Activated gamma-delta T cell treated with Interleukin-2 at 50 U/mL for 16 hours (primary cell): ENCODE measurements around the gene MANSC4.
A peak's percentile ranks its signal among the peaks of the same experiment; 100 is the strongest.

Experiments used
- DNase-seq: peaks from one replicate; pipeline ENCODE4 v3.0.0-alpha.2; 2020

Gene MANSC4

GRCh38 chr12:27779920-27780611, at the start of gene MANSC4, which contains the start of gene KLHL42:
Gene MANSC4, minus strand, starts transcription at chr12:27780236. Its CDS starts 8,960 bp downstream, at chr12:27771276.
Gene KLHL42, plus strand, starts transcription at chr12:27780233. Its CDS starts 98 bp downstream, at chr12:27780331.
- peak; percentile 64 for DNase-seq

DNA sequence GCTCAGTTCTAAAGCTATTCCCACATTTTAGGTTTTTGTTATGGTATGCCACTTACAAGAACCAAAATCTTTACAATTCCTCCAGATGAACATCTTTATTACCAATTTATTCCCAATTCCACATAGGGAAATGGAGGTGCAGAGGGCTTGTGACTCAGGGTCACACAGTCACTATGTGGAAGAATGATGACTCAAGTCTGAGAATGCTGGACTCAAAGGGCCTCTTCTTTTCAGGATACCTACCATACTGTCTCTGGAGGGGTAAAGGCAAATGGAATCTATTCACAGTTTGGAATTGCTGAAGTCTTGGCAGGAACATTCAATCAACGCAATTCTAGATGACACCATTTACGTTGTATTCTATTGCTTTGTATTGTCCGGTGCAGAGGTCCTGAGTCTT, 48.2 kb upstream of the MANSC4 start:
- no peak for DNase-seq

DNA sequence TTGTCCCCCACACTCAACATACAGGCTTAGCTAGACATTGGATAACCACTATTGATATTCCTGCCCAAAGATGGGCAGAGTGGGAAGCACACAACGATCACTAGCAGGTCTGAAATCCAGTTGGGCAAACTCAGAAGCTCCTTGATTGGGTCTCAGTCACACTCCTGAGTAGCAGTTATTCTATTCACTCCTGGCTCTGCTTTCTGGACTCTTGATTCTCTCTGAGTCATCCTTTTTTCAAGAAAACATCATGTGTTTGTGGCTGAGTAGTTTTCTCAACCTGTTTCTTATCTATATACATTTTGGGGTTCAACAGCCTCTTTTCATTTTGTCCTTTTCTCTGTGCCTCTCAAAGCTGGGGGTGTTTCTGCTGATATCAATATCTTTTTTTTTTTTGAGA, 46.0 kb upstream of the MANSC4 start:
- DNase-seq, result no peak

GRCh38 chr12:27824126-27824842, 44.2 kb upstream of the MANSC4 start:
- DNase-seq, result no peak

DNA sequence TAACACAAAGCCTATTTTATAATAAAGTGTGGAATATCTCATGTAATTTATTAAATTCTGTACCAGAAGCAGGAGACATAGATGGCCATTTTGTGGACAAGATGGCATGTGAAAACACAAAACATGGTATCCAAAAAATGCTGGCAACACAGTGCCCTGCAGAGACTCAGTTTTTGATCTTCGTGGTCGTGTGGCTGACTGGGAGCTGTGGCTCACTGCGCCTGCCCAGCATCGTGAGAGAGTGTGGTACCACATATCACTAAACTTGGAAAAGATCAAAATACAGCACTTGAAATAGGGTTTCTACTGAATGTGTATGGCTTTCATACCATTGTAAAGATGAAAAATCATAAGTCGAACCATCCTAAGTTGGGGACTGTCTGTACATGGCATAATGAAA, 43.0 kb upstream of the MANSC4 start:
- DNase-seq, result no peak

GRCh38 chr12:27822076-27822712, 42.2 kb upstream of the MANSC4 start:
- peak; percentile 41 for DNase-seq

- DNase-seq, result peak; percentile 14
Measured at GRCh38 chr12:27821259-27821973, 41.4 kb upstream of the MANSC4 start.

DNA sequence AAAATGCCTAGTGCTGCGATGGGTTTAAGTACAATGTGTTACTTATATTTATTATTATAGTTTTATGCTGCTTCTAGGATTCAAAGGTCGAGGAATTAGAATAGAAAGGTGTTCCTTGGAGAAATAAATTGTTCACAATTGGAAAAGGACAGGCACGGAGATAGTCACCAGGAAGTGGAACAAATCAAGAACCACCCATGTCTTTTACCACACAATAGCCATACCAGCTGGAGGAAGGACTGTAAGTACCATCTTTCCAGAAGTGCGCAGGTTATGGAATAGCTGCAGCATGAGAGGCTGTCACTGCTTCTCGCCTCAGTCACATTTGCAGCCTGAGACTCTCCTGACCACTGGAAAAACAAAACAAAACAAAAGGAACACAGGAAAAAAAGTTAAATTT, 40.5 kb upstream of the MANSC4 start:
- no peak for DNase-seq

DNA sequence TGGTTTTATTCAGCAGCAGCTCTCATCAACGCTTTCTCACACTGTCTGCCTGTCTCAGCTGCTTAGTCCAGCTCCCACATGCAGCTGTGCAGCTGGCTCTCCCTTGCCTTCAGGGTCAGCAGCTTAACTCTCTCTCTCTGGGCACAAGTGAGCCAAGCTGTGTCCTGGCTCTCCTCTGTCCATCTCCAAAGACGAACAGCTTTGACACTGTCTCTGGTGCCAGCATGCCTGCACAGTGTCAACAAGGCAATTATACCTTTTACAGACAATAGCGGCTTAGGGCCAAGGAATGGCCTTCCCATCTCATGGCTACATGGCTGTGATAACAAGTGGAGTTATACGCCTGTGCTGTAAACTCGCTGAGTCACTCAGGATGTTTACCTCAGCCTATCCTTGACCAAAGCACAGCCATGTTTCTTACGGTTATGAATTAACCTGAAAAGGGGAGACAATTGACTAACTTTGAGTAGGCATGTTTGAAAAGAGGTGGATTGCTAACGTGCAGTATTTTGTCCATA, 38.4 kb upstream of the MANSC4 start:
- no peak for DNase-seq

GRCh38 chr12:27817766-27818165, 37.7 kb upstream of the MANSC4 start:
- DNase-seq, result no peak

DNA sequence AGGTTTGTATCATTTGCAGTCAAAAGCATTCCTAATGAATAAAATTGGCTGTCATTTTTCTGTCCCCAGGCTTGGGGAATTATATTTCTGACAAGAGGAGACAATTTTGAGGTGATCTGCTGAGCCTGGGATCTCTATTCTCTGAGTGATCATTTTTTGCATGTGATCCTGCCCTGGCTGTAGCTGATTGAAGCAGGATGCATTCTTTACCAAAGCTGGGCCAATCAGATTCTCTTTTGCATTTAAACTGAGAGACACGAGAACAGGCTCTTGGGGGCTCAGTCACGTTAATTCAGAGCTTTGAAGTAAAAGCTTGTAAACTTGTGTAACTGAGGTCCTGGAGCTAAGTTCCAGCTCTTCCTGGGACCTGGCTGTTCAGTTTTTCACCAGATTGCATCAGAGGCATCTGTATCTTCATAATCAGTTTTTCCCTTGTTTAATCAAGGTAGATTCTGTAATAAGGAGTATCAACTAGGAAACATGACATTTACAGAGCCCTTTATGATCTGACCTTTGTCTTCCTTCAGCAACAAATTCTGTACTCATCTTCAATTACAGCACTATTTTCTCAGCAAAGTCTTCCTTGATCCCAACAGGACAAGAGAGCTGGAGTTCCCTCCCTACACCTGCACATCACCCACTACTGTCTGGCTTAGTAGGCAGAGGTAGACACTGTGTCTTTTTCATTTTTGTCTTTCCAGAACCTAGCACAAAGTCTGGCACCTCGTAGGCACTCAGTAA, 35.0 kb upstream of the MANSC4 start:
- no peak for DNase-seq

DNA sequence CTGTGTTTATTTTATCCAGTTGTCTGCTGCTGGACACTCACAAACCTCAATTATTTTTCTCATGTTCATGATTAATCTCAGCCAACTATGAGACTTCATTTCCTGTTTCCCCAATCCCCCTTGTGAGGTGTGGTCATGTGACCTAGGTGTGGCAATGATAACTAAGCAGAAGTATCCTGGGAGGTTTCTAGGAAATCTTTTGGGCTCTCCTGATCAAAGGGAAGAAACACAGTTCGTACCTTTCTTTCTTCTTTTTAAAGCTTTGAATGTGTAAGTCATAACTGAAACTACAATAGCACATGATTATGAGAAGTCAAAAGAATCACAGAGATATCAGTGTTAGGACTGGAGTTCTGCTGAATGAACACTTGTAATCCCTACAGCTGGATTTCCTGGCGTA, 34.4 kb upstream of the MANSC4 start:
- no peak for DNase-seq

DNA sequence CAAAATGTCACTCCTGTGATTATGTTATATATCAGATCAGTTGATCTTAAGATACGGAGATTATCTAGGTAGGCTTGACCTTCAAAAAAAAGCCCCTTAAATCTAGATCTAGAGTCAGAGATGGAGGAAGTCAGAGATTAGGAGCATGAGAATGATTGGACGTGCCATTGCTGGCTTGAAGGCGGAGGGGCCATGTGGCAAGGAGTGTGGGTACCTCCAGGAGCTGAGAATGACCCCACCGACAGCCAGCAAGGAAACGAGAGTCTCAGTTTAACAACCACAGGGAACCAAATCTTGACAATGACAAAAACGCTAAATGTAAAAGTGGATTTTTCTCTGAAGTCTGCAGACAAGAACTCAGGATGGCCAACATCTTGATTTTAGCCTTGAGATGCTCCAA, 32.5 kb upstream of the MANSC4 start:
- no peak for DNase-seq

- DNase-seq, result no peak
Measured at GRCh38 chr12:27810756-27811155, 30.7 kb upstream of the MANSC4 start.

DNA sequence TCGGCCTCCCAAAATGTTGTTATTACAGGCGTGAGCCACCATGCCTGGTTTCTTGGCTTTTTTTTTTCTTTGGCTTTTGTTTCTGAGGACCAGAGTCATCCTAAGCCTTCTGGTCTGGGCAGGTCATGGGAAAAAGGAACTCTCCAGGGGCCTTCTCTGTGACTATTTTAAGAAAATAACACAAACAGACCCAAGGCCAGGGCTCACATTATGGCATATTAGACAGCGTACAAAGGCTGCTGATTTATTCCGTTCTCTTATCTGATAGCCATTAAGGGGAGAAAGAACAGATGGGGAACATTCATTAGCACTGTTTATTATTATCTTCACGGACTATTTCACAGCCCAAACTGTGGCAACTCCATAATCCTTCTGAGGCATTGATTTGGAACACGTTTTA, 28.8 kb upstream of the MANSC4 start:
- DNase-seq, result no peak

DNA sequence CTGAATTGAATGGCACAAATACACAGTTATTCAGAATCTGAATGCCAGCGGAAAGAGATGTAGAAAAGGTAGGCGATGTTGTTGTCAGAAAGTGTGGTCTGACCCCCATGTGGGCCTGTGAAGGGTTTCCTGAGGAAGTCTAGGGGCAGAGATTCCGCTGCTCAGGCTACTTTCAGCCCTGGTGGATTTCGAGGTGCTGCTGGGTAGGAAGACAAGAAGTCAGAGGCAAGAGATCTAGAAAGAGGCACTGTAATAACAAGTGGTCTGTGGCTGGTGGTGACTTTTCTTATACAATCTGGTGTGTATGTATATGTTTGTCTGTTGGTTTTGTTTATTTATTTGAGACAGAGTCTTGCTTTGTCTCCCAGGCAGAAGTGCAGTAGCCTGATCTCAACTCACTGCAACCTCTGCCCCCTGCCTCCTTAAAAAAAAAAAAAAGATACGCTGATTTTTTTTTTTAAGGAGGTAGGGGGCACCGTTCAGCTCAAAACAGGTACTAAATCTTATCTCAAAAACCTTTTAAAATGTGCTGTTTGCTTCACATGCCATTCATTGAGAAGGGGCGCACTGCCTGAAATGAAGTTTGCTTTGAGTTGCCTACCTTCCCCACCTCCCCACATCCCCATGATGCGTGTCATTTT, 27.1 kb upstream of the MANSC4 start:
- DNase-seq, result peak; percentile 25

DNA sequence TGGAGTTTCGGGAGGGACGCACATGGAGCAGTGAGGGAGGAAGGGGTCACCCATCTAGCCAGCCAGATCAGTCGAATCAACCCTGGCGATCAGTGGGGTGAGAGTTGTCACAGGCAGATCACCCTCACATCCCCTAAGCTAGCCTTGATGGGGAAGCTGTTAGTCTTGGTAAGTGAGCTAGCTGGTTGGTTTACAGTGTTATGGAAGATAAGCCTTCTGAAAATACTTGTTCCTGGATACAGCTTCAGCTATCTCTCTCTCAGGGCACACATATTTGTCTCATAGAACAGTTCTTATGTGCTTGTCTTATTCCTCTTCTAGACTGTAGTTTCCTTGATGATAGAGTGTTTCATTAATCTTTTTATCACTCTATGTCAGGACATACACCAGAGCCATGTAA, 26.2 kb upstream of the MANSC4 start:
- DNase-seq, result no peak

DNA sequence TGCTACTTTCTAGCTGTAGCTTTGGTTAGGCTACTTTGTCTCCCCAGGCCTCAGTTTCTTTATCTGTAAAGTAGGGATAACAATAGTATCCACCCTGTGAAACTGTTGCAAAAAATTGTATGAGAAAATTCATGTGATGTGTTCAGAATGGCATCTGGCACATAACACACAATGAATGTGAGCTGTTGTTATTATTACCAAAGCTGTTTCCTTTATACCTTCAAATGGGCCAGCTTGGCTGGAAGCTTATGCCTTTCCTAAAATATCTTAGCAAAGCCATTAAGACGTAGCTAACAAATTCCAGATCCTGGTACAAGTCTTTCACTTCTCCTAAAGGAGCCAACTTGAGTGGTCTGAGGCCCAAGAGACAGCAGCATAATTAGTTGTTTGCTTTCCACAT, 25.2 kb upstream of the MANSC4 start:
- no peak for DNase-seq

- DNase-seq, result no peak
Measured at GRCh38 chr12:27802936-27803335, 22.9 kb upstream of the MANSC4 start.

GRCh38 chr12:27802511-27802910, 22.5 kb upstream of the MANSC4 start:
- DNase-seq, result no peak

DNA sequence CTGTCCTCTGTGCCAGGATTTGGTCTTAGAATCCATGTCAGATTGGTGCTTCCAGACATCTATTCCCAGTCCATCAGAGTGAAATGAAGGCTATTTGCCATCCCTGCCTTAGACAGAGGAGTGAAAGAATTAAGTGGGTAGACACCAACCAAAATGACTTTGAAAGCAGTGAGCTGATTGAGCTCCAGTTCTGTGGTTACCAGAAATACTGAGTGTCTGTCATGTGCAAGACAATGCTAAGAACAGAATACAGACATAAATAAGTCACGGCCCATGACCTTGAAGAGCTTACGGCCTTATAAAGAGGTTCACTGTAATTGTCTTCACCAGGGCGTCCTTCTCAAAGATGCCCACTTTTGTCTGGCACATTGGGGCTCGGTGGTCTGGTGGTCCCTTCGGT, 21.6 kb upstream of the MANSC4 start:
- DNase-seq, result no peak

- DNase-seq, result no peak
Measured at GRCh38 chr12:27800819-27801218, 20.8 kb upstream of the MANSC4 start.
